Measurements from ENCODE around the gene MAL. TPM values are rescaled to one million over a fixed set of nuclear protein-coding genes. Genes with fewer than 3 reads are reported as not detected.

Gene MAL
- total RNA-seq, 1 donor from 2014 or later = 0.41 TPM

- DNase-seq (ENCODE audit: low read depth) (no peak), FAIRE-seq (no peak)
- Histone ChIP-seq H3K36me3 (ENCODE audit: insufficient read depth, low read length) (no peaks in the 10 kb centered on the region), H3K4me1 (ENCODE audit: insufficient read depth, low read length) (no peaks in the 10 kb centered on the region), H3K4me3 (ENCODE audit: insufficient read depth, low read depth, low read length) (no peak overlapping the region), H3K4me2 (ENCODE audit: low read length) (no peak overlapping the region), H3K27me3 (ENCODE audit: insufficient read depth, low read length) (no peaks in the 10 kb centered on the region), H3K27ac (ENCODE audit: low read depth, low read length) (no peak overlapping the region), H2AFZ (ENCODE audit: low read depth, low read length) (no peak overlapping the region), H3K9me3 (ENCODE audit: insufficient read depth, low read depth, low read length) (no peaks in the 10 kb centered on the region), H3K79me2 (ENCODE audit: insufficient read depth, low read length) (no peaks in the 10 kb centered on the region), H3K9ac (ENCODE audit: low read length) (no peak overlapping the region), H4K20me1 (ENCODE audit: insufficient read depth, low read length) (no peaks in the 10 kb centered on the region)
- no peaks in the 10 kb centered on the region for H3K36me3 Mint-ChIP-seq (ENCODE audit: low read depth, unreplicated experiment)
- TF ChIP-seq CTCF (IDR thresholded peaks at IDR 0.05; ENCODE audit: insufficient read depth, low read depth, low read length) (no peak), EZH2 (IDR thresholded peaks at IDR 0.05; ENCODE audit: insufficient read depth, low read length) (no peak)
- no peaks in the 10 kb centered on the region for H3K9me3 Mint-ChIP-seq (ENCODE audit: unreplicated experiment)
- H3K27ac Mint-ChIP-seq (ENCODE audit: unreplicated experiment) = no peak overlapping the region
- H3K4me1 Mint-ChIP-seq (ENCODE audit: low read depth, unreplicated experiment) = peaks cover 4% of the 10 kb centered on the region
- H3K27me3 Mint-ChIP-seq (ENCODE audit: low read depth, unreplicated experiment) = peaks cover 34% of the 10 kb centered on the region
- no peak overlapping the region for H3K4me3 Mint-ChIP-seq (ENCODE audit: unreplicated experiment)
Measured at GRCh38 chr2:95004287-95004686, 21.2 kb upstream of the MAL start.

DNA sequence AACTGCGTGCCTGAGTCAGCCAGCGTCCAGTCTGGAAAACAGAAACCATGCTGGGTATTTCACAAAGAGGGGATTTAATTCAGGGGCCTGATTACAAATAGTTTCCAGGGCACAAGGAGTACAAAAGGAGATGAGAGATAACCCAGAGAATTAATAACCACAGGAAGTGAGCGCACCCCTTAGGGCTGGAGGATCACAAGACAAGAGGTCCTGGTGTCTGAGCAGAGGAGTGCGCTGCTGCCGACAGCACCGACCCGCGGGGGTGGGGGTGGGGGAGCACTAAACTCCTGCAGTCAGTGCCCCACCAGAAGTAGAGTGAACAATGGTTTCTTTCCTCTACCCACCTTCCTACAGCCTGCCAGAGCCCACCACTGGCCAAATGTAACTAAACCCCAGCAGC lies 20.8 kb upstream of the MAL start:
- Histone ChIP-seq H3K79me2 (ENCODE audit: insufficient read depth, low read length) (no peaks in the 10 kb centered on the region), H3K36me3 (ENCODE audit: insufficient read depth, low read length) (no peaks in the 10 kb centered on the region), H3K4me1 (ENCODE audit: insufficient read depth, low read length) (no peaks in the 10 kb centered on the region), H3K9me3 (ENCODE audit: insufficient read depth, low read depth, low read length) (no peaks in the 10 kb centered on the region), H2AFZ (ENCODE audit: low read depth, low read length) (no peak overlapping the region), H3K9ac (ENCODE audit: low read length) (no peak overlapping the region), H3K4me3 (ENCODE audit: insufficient read depth, low read depth, low read length) (no peak overlapping the region), H4K20me1 (ENCODE audit: insufficient read depth, low read length) (no peaks in the 10 kb centered on the region), H3K4me2 (ENCODE audit: low read length) (no peak overlapping the region), H3K27me3 (ENCODE audit: insufficient read depth, low read length) (no peaks in the 10 kb centered on the region), H3K27ac (ENCODE audit: low read depth, low read length) (no peak overlapping the region)
- Mint-ChIP-seq H3K27ac (ENCODE audit: unreplicated experiment) (no peak overlapping the region), H3K36me3 (ENCODE audit: low read depth, unreplicated experiment) (no peaks in the 10 kb centered on the region), H3K9me3 (ENCODE audit: unreplicated experiment) (no peaks in the 10 kb centered on the region), H3K4me3 (ENCODE audit: unreplicated experiment) (peak overlapping the region; percentile 34), H3K27me3 (ENCODE audit: low read depth, unreplicated experiment) (peaks cover 30% of the 10 kb centered on the region), H3K4me1 (ENCODE audit: low read depth, unreplicated experiment) (peaks cover 4% of the 10 kb centered on the region)
- FAIRE-seq (no peak), DNase-seq (ENCODE audit: low read depth) (no peak)
- TF ChIP-seq CTCF (IDR thresholded peaks at IDR 0.05; ENCODE audit: insufficient read depth, low read depth, low read length) (no peak), EZH2 (IDR thresholded peaks at IDR 0.05; ENCODE audit: insufficient read depth, low read length) (no peak)

DNA sequence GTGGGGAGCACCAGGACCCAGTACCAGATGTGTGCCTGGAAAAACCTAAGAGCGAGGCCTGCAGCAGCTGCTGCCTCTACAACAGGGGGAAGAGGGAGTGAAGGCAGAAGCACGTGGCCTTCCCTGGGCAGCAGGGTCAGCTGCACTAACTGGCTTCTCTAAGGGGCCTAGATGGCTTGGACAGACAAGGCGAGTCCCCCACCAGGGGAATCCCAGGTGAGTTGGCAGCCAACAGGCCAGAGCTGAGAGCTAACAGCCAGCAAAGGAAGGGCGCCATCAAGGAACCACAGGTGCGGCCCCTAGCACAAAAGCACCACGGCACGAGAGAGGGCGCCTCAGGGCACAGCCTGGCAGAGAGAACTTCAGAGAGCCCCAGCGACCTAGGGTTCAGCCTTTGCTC lies 19.8 kb upstream of the MAL start:
- Histone ChIP-seq H3K4me3 (ENCODE audit: insufficient read depth, low read depth, low read length) (no peak overlapping the region), H3K4me1 (ENCODE audit: insufficient read depth, low read length) (no peaks in the 10 kb centered on the region), H3K4me2 (ENCODE audit: low read length) (no peak overlapping the region), H3K27me3 (ENCODE audit: insufficient read depth, low read length) (no peaks in the 10 kb centered on the region), H3K79me2 (ENCODE audit: insufficient read depth, low read length) (no peaks in the 10 kb centered on the region), H2AFZ (ENCODE audit: low read depth, low read length) (no peak overlapping the region), H3K9ac (ENCODE audit: low read length) (no peak overlapping the region), H3K27ac (ENCODE audit: low read depth, low read length) (no peak overlapping the region), H3K36me3 (ENCODE audit: insufficient read depth, low read length) (no peaks in the 10 kb centered on the region), H3K9me3 (ENCODE audit: insufficient read depth, low read depth, low read length) (no peaks in the 10 kb centered on the region), H4K20me1 (ENCODE audit: insufficient read depth, low read length) (no peaks in the 10 kb centered on the region)
- no peak for TF ChIP-seq EZH2 (IDR thresholded peaks at IDR 0.05; ENCODE audit: insufficient read depth, low read length)
- TF ChIP-seq CTCF (IDR thresholded peaks at IDR 0.05; ENCODE audit: insufficient read depth, low read depth, low read length) = no peak
- H3K27ac Mint-ChIP-seq (ENCODE audit: unreplicated experiment) = no peak overlapping the region
- H3K4me1 Mint-ChIP-seq (ENCODE audit: low read depth, unreplicated experiment) = peaks cover 5% of the 10 kb centered on the region
- FAIRE-seq = no peak
- peaks cover 22% of the 10 kb centered on the region for H3K27me3 Mint-ChIP-seq (ENCODE audit: low read depth, unreplicated experiment)
- no peak for DNase-seq (ENCODE audit: low read depth)
- H3K36me3 Mint-ChIP-seq (ENCODE audit: low read depth, unreplicated experiment) = no peaks in the 10 kb centered on the region
- H3K9me3 Mint-ChIP-seq (ENCODE audit: unreplicated experiment) = no peaks in the 10 kb centered on the region
- H3K4me3 Mint-ChIP-seq (ENCODE audit: unreplicated experiment) = no peak overlapping the region
